Activated CD4-positive, alpha-beta T cell treated with anti-CD3 and anti-CD28 coated beads for 48 hours (primary cell): ENCODE results near the gene MPP3.
A peak's percentile ranks its signal among the peaks of the same experiment; 100 is the strongest.
"Not testable (repeated sequence)": the region's sequence is repeated elsewhere in the genome, so short reads cannot be mapped to it uniquely, and the experiment has no call there.

Source experiments
- DNase-seq: peaks from one replicate; pipeline ENCODE4 v3.0.0-alpha.2; 2020

The MPP3 gene, protein sequence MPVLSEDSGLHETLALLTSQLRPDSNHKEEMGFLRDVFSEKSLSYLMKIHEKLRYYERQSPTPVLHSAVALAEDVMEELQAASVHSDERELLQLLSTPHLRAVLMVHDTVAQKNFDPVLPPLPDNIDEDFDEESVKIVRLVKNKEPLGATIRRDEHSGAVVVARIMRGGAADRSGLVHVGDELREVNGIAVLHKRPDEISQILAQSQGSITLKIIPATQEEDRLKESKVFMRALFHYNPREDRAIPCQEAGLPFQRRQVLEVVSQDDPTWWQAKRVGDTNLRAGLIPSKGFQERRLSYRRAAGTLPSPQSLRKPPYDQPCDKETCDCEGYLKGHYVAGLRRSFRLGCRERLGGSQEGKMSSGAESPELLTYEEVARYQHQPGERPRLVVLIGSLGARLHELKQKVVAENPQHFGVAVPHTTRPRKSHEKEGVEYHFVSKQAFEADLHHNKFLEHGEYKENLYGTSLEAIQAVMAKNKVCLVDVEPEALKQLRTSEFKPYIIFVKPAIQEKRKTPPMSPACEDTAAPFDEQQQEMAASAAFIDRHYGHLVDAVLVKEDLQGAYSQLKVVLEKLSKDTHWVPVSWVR

DNA sequence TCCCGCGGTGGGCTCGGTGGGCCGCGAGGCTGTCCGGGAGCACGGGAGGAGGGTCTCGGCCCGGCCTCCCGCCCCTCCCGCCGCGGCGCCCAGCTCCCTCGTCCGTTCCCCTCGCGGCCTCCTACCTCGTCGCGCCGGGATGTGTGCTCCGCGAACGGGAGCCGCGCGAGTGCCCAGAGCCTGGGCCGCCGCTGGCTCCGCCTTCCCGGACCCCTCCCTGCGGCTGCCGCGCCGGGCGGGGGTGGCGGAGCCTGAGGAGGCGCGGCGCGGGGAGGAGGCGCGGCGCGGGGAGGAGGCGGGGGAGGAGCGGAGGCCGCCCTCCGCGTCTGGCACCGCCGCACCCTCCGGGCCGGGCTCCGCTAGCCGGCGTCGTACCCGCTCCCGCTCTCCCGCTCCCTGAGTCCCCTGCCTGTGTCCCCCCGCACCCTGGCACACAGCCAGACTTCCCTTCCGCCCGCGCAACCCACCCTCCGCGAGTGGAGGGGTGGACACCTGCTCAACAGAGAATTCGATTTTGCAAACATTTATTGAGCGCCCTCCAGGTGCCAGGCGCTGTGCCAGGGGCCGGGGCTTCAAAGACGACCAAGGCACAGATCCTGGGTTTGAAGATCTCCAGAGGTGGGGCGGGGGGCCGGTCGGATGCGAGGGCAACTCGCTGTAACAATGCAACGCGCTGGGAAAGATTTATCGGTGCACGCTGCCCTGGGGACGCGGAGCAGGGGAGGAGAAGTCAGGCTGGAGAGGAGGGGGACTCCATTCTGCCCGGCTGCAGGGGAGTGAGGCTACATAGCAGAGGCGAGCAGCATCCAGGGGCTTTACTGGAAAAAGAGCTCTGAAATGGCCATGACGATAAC, at the start of gene MPP3:
TSS of gene MPP3 (minus strand) at position 171 of the 854 bp plus-strand sequence. CDS start 1,240 bp downstream, outside the sequence.
- peak; percentile 47 for DNase-seq

DNA sequence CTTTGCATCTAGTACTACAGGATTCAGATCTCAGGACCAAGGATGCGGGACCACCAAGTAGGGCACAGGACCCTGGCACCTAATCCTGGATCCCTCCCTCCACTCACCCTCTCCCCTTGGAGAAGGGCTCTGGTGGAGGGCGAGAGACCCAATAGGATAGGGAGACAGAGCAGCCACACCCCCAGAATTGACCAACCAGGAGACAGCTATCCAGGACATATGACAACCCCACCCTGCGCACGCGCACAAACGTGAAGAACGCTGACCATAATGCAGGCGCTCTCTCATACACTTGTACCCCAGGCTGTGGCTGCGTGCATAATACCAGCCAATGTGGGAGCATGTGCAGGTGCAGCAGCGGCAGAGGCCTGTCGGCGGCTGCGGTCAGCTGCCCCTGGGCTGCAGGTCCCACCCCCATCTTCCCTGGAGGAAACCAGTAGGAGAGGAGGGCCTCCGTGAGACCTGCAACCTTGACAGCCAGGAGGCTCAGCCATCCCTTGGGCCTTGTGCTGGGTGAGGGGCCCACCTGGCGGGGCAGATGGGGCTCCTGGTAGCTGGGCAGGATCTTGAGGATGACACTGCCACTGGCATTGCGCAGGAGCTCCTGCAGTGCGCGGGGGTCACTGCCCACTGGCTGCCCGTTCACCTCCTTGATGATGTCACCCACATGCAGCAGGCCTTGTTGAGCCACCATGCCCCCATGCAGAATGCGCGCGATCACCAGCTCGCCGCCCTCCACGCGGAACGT, 49.0 kb upstream of the MPP3 start:
- DNase-seq = no peak

DNA sequence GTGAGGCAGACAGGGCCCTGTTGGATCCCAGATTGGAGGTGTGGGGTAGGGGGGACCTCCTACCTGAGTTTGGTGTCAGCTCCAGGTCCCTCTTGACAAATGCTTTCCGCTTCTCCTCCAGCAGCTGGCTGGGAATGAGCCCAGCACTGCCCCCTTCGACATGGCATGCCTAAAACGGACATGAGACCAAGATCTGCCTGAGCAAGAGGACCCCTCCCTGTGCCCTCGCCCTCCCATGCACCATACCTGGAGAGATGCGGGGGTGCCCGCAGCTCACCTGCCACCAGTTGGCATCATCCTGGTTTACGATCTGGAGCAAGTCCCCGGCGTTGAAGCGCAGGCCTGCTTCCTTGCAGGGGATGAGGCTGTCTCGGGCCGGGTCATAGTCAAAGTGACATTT, 48.2 kb upstream of the MPP3 start:
- DNase-seq = no peak

DNA sequence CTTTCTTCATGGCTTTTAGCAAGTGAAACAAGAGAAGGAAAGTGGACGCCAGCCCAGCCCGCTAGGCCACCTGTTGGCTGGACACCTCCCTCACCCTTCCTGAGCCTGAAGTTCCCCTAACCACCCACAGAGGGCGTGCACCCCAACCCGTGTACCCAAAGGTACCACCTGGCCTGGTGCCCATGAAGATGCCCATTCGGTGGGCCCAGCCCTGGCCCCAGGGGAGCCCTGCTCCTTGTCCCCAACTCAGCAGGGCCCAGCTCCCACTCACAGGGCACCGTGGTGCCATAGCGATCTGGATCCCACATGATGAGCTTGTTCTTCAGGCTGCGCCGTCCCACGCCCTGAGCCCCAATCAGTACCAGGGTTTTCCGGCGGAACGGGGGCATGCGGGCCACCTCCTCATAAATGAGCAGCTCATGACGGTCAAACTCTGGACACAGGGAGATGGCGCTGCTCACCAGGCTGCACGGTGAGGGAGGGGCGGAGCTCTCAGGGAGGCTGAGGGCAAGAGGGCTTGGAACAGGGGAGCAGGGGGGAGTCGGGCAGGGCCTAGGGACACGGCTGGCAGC, 47.6 kb upstream of the MPP3 start:
- peak; percentile 68 for DNase-seq

DNA sequence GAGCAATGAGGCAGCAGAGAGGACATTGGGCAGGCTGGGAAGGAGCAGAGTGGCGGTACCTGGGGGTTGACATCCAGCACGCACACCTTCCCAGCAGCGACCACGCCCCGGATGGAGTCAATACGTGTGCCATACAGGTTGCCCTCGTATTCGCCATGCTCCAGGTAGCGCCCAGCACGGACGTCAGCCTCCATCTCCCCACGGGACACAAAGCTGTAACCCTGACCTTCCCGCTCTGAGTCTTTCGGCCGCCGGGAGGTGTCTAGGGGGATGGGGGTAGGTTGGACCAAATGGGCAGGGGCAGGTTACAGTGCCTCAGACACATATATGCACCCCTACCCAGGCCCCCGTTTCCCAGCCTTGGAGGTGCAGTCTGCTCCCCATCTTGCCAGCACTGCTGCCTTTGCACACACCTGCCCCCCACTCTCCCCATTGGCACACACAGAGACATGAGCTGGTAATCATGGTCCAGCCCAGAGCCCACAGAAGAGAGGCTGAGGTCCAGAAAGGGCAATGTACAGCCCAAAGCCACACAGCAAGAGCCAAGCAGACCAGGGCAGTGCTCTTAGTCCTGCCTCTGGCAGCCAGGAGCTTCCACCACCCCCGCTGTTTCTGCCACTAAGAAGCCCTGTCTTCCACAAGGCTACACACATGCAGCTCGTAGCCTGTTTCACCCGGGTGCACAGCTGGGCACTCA, 46.9 kb upstream of the MPP3 start:
- DNase-seq = no peak

DNA sequence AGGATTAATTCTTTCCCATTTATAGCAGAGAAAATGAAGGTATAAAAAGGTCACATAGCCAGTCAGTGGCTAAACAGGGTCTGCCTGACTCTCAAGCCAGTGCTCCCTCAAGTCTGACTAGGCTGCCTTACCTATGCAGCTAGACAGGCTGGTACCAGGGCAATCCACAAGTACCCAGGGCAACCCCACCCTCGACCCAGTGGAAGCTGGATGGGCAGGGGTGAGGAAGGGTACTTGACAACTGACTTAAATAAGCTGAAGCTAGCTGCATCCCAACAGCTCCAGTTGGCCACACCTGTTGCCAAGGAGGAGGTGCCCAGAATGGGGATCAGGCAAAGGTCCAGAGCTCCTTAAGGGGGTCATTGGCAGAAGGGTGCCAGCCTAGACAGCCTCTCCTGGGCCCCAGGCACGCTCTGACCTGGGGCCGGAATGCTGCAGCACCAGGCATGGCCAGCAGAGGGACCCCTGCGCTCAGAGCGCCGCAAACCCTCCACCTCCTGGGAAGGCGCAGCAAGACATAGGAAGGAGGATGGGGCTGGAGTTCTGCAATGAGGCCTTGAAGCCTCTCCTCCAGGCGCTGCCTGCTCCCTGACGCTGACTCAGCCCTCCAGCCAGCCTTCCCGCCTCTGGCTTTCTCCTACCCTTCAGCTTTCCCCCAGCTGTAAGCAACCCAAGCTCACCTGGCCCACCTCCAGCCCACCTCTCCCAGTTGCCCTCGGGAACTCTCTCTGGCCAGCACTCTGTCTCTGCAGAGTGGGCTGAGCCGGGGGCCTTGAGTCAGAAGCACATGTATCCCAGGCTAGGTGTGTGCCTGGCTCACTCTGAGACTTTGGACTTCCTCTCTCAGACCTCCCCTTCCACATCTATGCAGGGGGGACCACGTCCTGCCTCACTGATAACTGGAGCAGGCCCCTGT, 45.6 kb upstream of the MPP3 start:
- DNase-seq = peak; percentile 79

DNA sequence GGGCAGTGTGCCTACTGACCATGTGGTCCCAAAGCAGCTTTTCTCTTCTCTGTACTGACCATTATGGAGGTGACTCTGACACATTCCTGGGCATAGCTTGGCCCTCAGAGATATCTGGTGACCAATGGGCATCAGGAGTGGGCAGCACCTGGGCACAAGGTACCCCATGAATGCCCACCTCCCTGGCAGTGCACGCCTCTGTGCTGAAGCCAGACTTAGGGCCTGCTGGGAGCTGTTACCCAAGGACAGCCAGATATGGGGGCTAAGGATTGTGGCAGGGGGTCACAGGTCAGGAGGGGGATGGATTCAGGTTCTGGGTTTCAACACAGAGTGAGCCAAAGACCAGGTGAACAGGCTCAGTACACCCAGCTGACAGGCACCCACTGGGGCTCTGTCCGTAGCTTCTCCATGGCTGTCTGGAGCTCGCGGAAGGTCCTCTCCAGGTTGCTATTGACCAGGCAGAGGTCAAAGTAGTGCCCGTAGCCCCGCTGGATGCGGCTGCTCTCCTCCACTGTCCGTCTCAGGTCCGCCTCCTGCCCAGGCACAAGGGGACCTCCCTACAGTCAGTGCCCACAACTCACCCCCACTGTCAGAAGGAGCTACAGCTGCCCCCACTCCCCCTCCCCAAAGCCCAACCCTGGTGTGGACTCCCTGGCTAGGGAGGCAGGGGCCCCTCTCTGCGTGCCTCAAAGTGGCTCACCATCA, 44.7 kb upstream of the MPP3 start:
- DNase-seq = no peak

DNA sequence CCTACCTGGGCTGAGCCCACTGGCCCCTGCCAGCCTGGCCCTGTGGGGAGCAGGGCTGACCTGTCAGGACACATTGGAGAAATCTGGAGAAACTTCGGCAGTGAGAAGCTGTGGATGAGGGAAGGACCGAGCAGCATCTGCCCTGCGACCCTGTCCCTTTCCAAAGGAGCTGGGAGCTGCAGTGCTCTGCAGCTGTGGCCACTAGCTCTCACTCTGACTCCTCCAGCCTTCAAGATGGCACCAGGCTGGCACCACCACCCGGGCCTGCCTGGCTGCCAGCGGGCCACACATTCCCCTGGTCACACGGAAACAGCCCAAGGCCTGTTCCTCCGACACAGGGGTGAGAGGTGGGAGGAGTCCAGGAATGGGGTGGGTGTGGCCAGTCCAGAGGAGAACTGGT, 44.1 kb upstream of the MPP3 start:
- no peak for DNase-seq

DNA sequence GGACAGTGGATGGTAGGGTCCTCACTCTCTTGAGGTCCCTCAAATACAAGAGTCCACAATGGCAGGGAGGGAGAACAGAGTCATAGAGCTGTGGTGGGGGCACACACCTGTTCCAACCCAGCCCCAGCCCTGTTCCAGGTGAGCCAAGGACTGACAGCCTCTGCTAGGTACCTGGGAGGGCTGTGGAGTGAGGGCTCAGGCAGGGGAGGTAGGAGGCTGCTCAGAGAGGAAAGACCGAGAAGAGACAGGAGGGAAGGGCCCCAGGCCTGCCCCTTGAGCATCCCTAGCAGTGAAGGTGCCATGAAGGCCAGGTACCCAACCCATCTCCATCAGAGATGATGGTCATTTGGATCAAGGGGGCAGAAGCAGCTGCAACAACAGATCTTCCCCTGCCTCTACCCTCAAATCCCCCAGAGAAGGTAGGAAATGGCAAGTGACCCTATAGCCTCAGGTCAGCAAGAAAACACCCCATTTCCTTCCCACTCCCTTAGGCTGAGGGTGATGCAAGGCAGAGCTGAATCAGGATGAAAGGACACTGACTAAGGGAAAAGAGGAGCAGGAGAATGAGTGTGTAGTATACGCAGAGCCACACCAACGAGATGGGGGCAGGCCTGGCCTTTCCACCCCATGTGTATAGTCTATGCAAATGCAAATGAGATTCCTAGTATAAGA, 42.7 kb upstream of the MPP3 start:
- DNase-seq = no peak

DNA sequence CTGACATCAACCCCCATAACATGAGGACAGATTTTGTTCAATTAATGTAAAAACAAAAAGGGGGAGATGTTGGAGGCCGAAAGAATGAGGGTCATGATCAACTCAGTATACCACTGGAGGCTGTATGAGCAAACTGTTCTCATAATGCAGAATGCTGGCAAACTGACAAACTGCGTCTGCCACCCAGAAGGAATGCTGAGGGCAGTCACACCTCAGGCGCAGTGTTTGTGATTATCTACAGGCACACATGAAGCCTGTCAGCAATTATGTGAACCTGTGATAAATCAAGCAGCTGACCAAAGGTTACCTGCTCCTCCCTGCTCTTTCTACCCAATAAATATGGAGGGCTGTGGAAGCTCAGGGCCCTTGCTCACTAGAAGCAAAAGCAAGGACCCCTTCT, 41.3 kb upstream of the MPP3 start:
- no peak for DNase-seq

DNA sequence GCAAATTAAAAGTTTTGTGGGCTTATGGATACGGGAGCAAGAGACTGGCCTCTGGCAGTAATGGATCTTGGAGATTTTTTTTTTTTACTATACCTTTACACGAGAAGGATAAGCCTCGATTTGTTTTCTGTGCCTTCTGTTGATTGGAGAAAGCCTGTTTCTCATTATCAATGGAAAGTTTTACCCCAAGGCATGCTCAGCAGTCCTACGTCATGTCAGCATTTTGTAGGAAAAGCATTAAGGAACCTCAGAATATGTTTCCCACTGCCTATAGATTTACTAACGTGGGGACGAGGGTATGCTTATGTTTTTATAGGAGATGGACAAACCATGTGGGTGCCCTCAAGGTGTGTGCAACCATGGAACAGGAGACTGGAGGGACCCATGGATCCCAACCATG, 40.9 kb upstream of the MPP3 start:
- no peak for DNase-seq

DNA sequence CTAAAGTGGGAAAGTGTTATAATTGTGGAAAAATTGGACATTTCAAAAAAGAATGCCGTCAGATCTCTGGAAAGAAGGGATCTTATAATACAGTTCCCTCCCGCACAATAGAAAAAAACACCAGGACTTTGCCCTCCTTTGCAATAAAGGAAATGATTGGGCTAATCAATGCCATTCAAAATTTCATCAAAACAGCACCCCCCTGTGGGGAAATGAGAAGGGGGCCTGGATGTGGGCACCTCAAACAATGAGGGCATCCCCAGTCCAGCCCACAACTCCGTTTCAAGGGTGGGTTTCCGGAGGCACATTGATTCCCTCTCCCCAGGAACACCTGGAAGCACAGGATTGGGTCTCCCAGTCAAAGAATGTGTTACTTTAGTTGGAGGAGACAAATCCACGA, 40.1 kb upstream of the MPP3 start:
- DNase-seq = no peak

DNA sequence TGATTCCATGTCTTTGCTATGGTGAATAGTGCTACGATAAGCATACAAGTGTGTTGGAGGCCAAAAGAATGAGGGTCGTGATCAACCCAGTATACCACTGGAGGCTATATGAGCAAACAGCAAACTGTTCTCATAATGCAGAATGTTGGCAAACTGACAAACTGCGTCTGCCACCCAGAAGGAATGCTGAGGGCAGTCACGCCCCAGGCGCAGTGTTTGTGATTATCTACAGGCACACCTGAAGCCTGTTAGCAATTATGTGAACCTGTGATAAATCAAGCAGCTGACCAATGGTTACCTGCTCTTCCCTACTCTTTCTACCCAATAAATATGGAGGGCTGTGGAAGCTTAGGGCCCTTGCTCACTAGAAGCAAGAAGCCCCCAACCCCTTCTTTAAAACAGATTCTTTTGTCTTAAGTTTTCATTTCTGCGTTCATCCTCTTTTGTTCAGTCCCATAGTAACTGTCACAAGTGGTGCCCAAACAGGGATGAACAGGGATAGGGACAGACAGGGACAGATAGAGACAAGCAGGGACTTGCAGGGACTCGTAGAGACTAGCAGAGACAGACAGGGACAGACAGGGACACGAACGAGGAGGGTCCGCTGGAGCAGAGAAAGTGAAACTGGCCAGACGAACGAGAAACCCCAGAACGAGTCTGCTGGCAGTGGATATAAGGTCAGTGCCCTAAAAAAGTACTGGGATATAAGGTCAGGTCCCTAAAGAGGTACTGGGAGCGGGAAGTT, 39.2 kb upstream of the MPP3 start:
- no peak for DNase-seq

DNA sequence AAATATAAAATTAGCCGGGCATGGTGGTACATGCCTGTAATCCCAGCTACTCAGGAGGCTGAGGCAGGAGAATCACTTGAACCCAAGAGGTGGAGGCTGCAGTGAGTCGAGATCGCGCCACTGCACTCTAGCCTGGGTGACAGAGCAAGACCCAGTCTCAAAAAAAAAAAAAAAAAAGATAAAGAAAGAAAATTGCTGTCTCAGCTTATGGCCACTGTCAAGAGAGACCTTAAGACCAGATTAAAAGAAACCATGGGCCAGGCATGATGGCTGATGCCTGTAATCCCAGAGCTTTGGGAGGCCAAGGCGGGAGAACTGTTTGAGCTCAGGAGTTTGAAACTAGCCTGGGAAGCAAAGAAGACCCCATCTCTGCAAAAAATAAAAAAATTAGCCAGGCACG, 36.1 kb upstream of the MPP3 start:
- not testable (repeated sequence) for DNase-seq

DNA sequence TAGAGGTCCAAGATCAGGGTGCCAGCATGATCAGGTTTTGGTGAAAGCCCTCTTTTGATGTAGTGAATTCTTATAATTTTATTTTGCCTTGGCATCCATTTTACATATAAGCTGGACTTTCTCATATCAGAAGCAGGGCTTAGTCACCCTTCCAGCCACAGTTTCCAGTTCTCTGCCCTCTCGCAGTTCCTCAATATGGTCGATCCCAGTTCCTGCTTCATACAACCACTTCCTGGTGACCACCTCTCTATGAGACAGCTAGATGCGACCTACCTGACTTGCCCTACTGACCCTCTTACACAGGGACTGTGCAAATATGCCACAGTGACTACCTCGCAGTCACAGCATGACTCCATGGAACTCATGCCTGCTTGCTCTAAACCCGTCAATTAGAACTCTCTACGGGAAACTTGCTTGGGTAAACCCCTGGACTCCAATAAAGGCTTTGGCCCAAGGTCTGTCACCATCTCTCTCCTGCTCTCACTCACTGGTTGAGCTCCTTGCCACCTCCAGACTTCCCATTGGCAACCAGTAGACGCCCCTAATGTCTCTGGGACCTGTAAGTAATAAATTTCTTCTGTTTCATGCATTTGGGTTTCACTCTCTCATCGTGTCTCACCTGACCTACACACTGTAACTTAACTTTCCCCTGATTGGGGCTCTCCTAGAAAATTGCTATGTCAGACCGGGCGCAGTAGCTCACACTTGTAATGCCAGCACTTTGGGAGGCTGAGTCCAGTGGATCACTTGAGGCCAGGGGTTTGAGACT, 35.5 kb upstream of the MPP3 start:
- no peak for DNase-seq

DNA sequence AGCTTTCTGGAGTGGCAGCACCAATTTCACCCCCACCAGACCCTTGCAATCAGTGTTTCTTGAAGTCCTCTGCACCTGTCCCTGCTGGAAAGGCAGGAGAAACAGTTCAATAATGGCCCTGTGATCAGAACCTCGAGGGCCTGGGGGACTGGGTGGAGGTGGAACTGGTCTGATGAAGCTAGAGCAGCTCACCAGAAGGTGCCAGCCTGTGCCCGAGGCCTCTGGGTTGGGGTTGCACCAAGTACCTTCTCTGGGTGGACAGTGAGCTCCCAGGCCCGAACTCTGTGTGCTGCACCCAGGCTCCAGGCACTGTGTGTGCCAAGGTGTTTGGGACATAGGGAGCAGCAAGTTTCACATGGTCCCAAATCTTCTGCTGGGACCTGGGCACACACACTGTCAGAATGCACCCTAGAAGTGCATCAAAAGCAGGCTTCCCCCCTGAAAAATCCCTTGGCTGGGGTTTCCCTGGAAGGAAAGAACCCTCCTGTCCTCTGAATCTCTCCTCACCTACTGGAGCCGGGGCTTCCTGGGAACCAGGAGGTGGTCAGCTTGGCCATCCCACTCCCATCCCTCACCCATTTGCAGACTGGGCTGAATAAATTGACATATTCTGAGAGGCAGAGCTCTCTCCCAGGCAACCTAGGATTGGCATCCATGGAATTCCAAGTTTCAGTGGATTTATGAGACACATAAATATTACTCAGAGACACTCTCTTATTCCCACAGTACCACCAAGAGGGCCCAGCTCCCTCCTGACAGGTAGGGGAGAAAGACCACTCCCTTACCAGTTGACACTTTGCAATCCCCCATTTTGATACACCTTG, 31.4 kb upstream of the MPP3 start:
- DNase-seq = no peak

DNA sequence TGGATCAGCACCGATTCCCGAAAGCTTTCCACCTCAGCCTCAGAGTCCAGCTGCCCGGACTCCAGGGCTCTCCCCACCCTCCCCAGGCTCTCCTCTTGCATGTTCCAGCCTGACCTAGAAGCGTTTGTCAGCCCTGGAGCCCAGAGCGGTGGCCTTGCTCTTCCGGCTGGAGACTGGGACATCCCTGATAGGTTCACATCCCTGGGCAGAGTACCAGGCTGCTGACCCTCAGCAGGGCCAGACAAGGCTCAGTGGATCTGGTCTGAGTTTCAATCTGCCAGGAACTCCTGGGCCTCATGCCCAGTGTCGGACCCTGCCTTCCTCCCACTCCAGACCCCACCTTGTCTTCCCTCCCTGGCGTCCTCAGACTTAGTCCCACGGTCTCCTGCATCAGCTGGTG, 29.0 kb upstream of the MPP3 start:
- DNase-seq = no peak
